ENCODE data around the gene FOSL2.

FOSL2 gene

DNA sequence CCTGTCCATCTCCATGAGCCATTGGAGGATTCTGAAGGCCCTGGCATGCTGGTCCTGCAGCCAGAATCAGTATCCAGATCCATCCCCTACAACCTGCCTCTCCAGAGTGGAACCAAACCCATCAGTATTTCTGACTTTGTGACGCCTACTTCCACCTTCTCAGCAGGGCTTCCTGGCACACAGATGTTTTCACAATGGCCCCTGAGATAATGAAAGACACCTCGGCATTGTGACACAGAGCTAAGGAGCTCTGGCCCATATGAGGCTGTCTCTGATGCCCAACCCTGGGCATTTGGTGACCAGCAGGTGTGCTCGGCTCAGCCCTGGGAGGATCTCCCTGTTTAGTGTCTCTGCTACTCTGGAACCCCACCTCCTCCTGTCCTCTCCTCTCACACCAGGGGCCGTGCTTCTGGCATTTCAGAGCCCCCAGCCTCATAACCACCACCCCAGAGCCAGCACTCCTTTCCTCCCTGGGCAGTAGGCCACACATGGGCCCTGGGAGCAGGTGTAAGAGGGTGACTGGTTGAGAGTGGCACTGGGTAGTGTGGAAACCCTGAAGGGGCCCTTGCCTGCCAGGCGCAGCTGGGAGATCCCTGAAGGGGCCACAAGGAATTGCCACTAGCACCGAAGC, 38.2 kb downstream of the FOSL2 start:
- H3K4me3 Mint-ChIP-seq: no peak overlapping the region
- H3K27me3 Mint-ChIP-seq (ENCODE audit: low read depth, poor library complexity): peaks cover 1% of the 10 kb centered on the region
- H3K27ac Mint-ChIP-seq: no peak overlapping the region

DNA sequence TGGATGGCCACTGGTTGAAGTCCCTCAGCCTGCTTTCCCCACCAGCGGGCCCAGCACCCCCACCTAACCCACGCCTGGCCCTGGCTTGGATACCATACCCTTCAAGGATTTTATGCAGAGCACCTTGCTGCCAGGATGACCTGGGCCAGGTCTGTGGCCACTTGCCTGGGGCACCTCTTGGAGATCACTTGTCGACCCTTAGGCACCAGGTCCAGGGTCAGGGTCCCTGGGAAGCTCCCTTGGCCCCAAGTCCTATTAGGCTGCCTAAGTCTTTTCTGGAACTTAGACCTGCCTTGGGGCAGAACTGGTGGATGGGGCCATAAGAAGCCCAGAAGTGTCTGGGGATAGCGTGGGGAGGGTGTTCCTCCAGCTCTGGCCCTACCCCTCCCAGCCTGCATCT, 39.1 kb downstream of the FOSL2 start:
- peaks cover 18% of the 10 kb centered on the region for H3K4me1 Mint-ChIP-seq
- peaks cover 20% of the 10 kb centered on the region for H3K9me3 Mint-ChIP-seq
- no peaks in the 10 kb centered on the region for H3K27me3 Mint-ChIP-seq (ENCODE audit: low read depth, poor library complexity)
- no peak overlapping the region for H3K27ac Mint-ChIP-seq
- no peak overlapping the region for H3K4me3 Mint-ChIP-seq
- TF ChIP-seq, protein P1, sequence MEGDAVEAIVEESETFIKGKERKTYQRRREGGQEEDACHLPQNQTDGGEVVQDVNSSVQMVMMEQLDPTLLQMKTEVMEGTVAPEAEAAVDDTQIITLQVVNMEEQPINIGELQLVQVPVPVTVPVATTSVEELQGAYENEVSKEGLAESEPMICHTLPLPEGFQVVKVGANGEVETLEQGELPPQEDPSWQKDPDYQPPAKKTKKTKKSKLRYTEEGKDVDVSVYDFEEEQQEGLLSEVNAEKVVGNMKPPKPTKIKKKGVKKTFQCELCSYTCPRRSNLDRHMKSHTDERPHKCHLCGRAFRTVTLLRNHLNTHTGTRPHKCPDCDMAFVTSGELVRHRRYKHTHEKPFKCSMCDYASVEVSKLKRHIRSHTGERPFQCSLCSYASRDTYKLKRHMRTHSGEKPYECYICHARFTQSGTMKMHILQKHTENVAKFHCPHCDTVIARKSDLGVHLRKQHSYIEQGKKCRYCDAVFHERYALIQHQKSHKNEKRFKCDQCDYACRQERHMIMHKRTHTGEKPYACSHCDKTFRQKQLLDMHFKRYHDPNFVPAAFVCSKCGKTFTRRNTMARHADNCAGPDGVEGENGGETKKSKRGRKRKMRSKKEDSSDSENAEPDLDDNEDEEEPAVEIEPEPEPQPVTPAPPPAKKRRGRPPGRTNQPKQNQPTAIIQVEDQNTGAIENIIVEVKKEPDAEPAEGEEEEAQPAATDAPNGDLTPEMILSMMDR (IDR thresholded peaks at IDR 0.05): no peak
- DNase-seq: no peak
- no peaks in the 10 kb centered on the region for H3K36me3 Mint-ChIP-seq (ENCODE audit: low read depth)

More for the DNA sequence above, 38.2 kb downstream of the FOSL2 start:
- DNase-seq: no peak
- H3K4me1 Mint-ChIP-seq: peaks cover 17% of the 10 kb centered on the region
- H3K9me3 Mint-ChIP-seq: peaks cover 20% of the 10 kb centered on the region
- H3K36me3 Mint-ChIP-seq (ENCODE audit: low read depth): no peaks in the 10 kb centered on the region
- TF ChIP-seq, protein P1 (IDR thresholded peaks at IDR 0.05): no peak

DNA sequence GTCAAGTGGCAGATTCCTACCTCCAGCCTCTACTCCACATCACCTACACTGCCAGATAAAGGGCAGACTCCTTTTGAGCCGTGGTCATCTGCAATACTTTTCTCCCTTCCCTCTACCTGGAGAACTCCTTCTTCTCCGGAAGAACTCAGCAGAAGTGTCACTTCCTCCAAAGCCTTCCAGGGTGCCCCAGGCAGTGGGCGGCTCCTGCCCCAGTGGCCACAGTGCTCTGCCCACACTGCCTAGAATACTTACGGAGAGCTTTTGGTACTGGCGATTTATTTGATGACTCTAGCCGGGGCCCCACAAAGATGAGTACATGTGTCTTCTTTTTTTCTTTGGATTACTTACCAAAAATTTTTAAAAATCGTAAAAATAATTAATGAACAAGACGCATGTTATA, 39.7 kb downstream of the FOSL2 start:
- no peaks in the 10 kb centered on the region for H3K36me3 Mint-ChIP-seq (ENCODE audit: low read depth)
- H3K27me3 Mint-ChIP-seq (ENCODE audit: low read depth, poor library complexity): no peaks in the 10 kb centered on the region
- H3K9me3 Mint-ChIP-seq: peaks cover 20% of the 10 kb centered on the region
- no peak for DNase-seq
- H3K4me1 Mint-ChIP-seq: peaks cover 18% of the 10 kb centered on the region
- no peak overlapping the region for H3K4me3 Mint-ChIP-seq
- TF ChIP-seq, protein P1 (IDR thresholded peaks at IDR 0.05): no peak
- H3K27ac Mint-ChIP-seq: no peak overlapping the region

DNA sequence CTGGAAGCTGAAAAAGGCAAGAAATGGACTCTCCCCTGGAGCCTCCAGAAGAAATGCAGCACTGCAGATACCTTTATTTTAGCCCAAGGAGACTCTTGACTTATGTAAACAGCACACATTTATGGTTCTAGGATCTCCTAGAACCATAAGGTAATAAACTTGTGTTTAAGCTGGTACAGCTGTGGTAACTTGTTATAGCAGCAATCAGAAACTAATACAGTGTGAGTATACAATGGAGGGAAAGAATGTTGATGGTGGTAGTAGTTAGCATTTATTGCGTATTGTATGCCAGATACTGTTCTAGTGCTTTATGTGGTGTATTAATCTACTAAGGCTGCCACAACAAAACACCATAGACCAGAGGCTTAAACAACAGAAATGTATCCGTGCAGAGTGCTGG, 40.6 kb downstream of the FOSL2 start:
- Mint-ChIP-seq H3K4me1 (peaks cover 27% of the 10 kb centered on the region), H3K4me3 (no peak overlapping the region), H3K9me3 (peaks cover 20% of the 10 kb centered on the region), H3K36me3 (ENCODE audit: low read depth) (no peaks in the 10 kb centered on the region), H3K27ac (no peak overlapping the region), H3K27me3 (ENCODE audit: low read depth, poor library complexity) (no peaks in the 10 kb centered on the region)
- TF ChIP-seq, protein P1 (IDR thresholded peaks at IDR 0.05): no peak
- no peak for DNase-seq

DNA sequence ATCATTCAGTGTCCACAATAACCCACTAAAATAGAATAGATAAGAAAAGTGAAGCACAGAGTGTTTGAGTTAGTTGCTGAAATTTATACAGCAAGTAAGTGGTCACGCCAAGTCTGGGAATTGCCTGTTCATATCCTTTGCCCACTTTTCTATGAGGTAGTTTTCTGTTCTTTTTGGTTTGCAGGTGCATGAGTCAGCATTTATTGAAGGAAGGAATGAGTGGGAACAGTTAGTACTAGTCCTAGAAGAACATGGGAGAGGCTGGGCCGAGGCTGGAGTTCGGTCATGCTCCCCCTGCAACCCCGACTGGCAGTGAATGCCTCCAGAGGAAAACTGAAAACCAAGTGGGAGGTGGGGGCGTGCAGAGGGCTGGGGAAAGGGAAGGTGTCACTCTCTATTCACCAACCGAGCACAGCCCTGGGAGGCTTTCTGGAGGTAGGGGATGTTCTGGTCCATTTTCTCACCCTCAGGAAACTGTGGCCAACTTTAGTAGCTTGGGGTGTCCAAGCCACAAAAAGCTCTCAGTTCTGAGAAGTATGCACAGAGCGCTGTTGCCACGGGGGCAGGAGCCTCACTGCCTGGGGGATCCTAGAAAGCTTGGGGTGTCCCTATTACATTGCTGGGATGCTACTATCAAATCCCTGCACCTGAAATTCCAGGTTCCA, 41.4 kb downstream of the FOSL2 start:
- Mint-ChIP-seq H3K36me3 (ENCODE audit: low read depth) (no peaks in the 10 kb centered on the region), H3K4me1 (peaks cover 35% of the 10 kb centered on the region), H3K27me3 (ENCODE audit: low read depth, poor library complexity) (no peaks in the 10 kb centered on the region), H3K9me3 (peaks cover 20% of the 10 kb centered on the region), H3K4me3 (no peak overlapping the region), H3K27ac (no peak overlapping the region)
- no peak for DNase-seq
- TF ChIP-seq, protein P1 (IDR thresholded peaks at IDR 0.05): no peak

DNA sequence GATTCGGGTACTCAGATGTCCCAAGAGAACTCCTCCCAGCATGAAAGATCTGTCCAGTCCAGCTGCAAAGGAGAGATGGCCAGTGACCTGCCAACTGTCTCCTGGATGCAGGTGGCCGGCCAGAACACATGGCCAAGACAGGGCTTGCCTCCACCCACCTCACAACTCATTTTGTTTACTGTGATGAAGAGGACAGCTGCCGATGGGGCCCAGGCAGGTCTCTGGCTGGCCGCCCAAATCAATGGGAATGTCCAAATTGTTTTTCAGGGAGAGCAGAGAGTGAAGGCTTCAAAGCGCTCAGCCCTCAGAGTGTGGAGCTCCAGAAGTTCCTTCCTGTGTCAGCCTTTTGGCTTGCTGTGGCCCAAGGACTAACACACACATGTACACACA, 41.9 kb downstream of the FOSL2 start:
- TF ChIP-seq, protein P1 (IDR thresholded peaks at IDR 0.05): no peak
- H3K27me3 Mint-ChIP-seq (ENCODE audit: low read depth, poor library complexity): no peaks in the 10 kb centered on the region
- no peak overlapping the region for H3K4me3 Mint-ChIP-seq
- H3K4me1 Mint-ChIP-seq: peaks cover 37% of the 10 kb centered on the region
- H3K36me3 Mint-ChIP-seq (ENCODE audit: low read depth): no peaks in the 10 kb centered on the region
- H3K9me3 Mint-ChIP-seq: peaks cover 20% of the 10 kb centered on the region
- peak overlapping the region; percentile 66 for H3K27ac Mint-ChIP-seq
- no peak for DNase-seq
